Astrocyte (in vitro differentiated cells and primary cell): ENCODE data around the gene LSM14A. TPM values are rescaled to one million over a fixed set of nuclear protein-coding genes. Genes with fewer than 3 reads are reported as not detected.

Experiments
- DNase-seq: peaks from one replicate; pipeline ENCODE4 v3.0.0-alpha.2; 2010; ENCODE audit warnings: low read depth
- FAIRE-seq: peaks from 2 replicates; lab custom pipeline; 2011; peaks lifted over from hg19 to GRCh38; lab: Jason Lieb, UNC
- H2AFZ ChIP-seq: 2 replicates; pipeline ENCODE4 v1.6.0; 2012; ENCODE audit warnings: low read depth, low read length, inconsistent platforms
- H3K27ac ChIP-seq: 2 replicates; pipeline ENCODE4 v1.5.1; 2011; ENCODE audit warnings: low read depth, low read length, inconsistent platforms
- H3K27me3 ChIP-seq: 2 replicates; pipeline ENCODE4 v1.6.0; 2011; ENCODE audit warnings: low read length, inconsistent platforms; ENCODE audit not compliant: insufficient read depth
- H3K36me3 ChIP-seq: 2 replicates; pipeline ENCODE4 v1.5.1; 2011; ENCODE audit warnings: low read length, inconsistent platforms; ENCODE audit not compliant: insufficient read depth
- H3K4me1 ChIP-seq: 2 replicates; pipeline ENCODE4 v1.5.1; 2011; ENCODE audit warnings: low read length, inconsistent platforms; ENCODE audit not compliant: insufficient read depth
- H3K4me2 ChIP-seq: 2 replicates; pipeline ENCODE4 v1.6.0; 2012; ENCODE audit warnings: low read length, inconsistent platforms
- H3K4me3 ChIP-seq: 2 replicates; pipeline ENCODE4 v1.5.1; 2011; ENCODE audit warnings: low read depth, mild to moderate bottlenecking, low read length, inconsistent platforms; ENCODE audit not compliant: insufficient read depth
- H3K79me2 ChIP-seq: 2 replicates; pipeline ENCODE4 v1.6.0; 2012; ENCODE audit warnings: mild to moderate bottlenecking, low read length, inconsistent platforms; ENCODE audit not compliant: insufficient read depth
- H3K9ac ChIP-seq: 2 replicates; pipeline ENCODE4 v1.6.0; 2012; ENCODE audit warnings: mild to moderate bottlenecking, low read length, inconsistent platforms
- H3K9me3 ChIP-seq: 2 replicates; pipeline ENCODE4 v1.5.1; 2012; ENCODE audit warnings: low read depth, mild to moderate bottlenecking, low read length, inconsistent platforms; ENCODE audit not compliant: insufficient read depth
- H4K20me1 ChIP-seq: 2 replicates; pipeline ENCODE4 v1.6.0; 2012; ENCODE audit warnings: low read length, inconsistent platforms; ENCODE audit not compliant: insufficient read depth
- H3K27ac Mint-ChIP-seq: one replicate; pipeline ENCODE4 v1.8.0; 2021; ENCODE audit warnings: mild to moderate bottlenecking, mixed read lengths; ENCODE audit not compliant: unreplicated experiment
- H3K27me3 Mint-ChIP-seq: one replicate; pipeline ENCODE4 v1.8.0; 2021; ENCODE audit warnings: low read depth, mixed read lengths; ENCODE audit not compliant: unreplicated experiment
- H3K36me3 Mint-ChIP-seq: one replicate; pipeline ENCODE4 v1.8.0; 2021; ENCODE audit warnings: low read depth, mixed read lengths; ENCODE audit not compliant: unreplicated experiment
- H3K4me1 Mint-ChIP-seq: one replicate; pipeline ENCODE4 v1.8.0; 2021; ENCODE audit warnings: low read depth, mixed read lengths; ENCODE audit not compliant: unreplicated experiment
- H3K4me3 Mint-ChIP-seq: one replicate; pipeline ENCODE4 v1.8.0; 2021; ENCODE audit warnings: mild to moderate bottlenecking, moderate library complexity, mixed read lengths; ENCODE audit not compliant: unreplicated experiment
- H3K9me3 Mint-ChIP-seq: one replicate; pipeline ENCODE4 v1.8.0; 2021; ENCODE audit warnings: mild to moderate bottlenecking, mixed read lengths; ENCODE audit not compliant: unreplicated experiment
- EZH2 ChIP-seq: IDR thresholded peaks from 2 replicates; pipeline ENCODE4 v1.6.1; 2012; ENCODE audit warnings: mild to moderate bottlenecking, low read length, inconsistent platforms; ENCODE audit not compliant: insufficient read depth
- total RNA-seq: library from RNA; stranded (reverse); gene quantifications from 2 replicates; pipeline ENCODE4 v1.2.1, GENCODE V29; 2021
- TF ChIP-seq, protein P1 (sequence below): IDR thresholded peaks from 2 replicates; pipeline ENCODE4 v1.5.1; 2011; ENCODE audit warnings: low read depth, mild to moderate bottlenecking, inconsistent platforms, low read length, moderate library complexity; ENCODE audit not compliant: insufficient read depth

LSM14A gene
- total RNA-seq, 1 donor from 2014 or later: 88.4 TPM

DNA sequence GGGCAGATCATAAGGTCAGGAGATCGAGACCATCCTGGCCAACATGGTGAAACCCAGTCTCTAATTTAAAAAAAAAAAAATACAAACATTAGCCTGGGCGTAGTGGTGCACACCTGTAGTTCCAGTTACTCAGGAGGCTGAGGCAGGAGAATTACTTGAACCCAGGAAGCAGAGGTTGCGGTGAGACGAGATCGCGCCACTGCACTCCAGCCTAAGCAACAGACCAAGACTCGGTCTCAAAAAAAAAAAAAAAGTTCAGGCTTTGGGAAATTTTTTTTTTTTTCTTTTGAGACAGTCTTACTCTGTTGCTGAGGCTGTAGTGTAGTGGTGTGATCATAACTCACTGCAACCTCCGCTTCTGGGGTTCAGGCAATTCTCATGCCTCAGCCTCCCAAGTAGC lies 14.7 kb downstream of the LSM14A start:
- no peak overlapping the region for H3K4me3 ChIP-seq
- FAIRE-seq: no peak
- no peak overlapping the region for H2AFZ ChIP-seq
- peaks cover 100% of the 10 kb centered on the region for H3K79me2 ChIP-seq
- H3K36me3 Mint-ChIP-seq: peaks cover 4% of the 10 kb centered on the region
- H3K4me1 ChIP-seq: peaks cover 12% of the 10 kb centered on the region
- no peak overlapping the region for H3K4me3 Mint-ChIP-seq
- no peak overlapping the region for H3K27ac Mint-ChIP-seq
- H3K4me1 Mint-ChIP-seq: peaks cover 31% of the 10 kb centered on the region
- no peaks in the 10 kb centered on the region for H3K9me3 Mint-ChIP-seq
- peaks cover 2% of the 10 kb centered on the region for H3K36me3 ChIP-seq
- peaks cover 100% of the 10 kb centered on the region for H4K20me1 ChIP-seq
- no peaks in the 10 kb centered on the region for H3K27me3 Mint-ChIP-seq
- H3K27me3 ChIP-seq: no peaks in the 10 kb centered on the region
- no peak overlapping the region for H3K27ac ChIP-seq
- DNase-seq: no peak
- H3K4me2 ChIP-seq: no peak overlapping the region
- TF ChIP-seq EZH2: no peak
- TF ChIP-seq, protein P1, sequence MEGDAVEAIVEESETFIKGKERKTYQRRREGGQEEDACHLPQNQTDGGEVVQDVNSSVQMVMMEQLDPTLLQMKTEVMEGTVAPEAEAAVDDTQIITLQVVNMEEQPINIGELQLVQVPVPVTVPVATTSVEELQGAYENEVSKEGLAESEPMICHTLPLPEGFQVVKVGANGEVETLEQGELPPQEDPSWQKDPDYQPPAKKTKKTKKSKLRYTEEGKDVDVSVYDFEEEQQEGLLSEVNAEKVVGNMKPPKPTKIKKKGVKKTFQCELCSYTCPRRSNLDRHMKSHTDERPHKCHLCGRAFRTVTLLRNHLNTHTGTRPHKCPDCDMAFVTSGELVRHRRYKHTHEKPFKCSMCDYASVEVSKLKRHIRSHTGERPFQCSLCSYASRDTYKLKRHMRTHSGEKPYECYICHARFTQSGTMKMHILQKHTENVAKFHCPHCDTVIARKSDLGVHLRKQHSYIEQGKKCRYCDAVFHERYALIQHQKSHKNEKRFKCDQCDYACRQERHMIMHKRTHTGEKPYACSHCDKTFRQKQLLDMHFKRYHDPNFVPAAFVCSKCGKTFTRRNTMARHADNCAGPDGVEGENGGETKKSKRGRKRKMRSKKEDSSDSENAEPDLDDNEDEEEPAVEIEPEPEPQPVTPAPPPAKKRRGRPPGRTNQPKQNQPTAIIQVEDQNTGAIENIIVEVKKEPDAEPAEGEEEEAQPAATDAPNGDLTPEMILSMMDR: no peak
- H3K9me3 ChIP-seq: no peaks in the 10 kb centered on the region
- H3K9ac ChIP-seq: no peak overlapping the region

DNA sequence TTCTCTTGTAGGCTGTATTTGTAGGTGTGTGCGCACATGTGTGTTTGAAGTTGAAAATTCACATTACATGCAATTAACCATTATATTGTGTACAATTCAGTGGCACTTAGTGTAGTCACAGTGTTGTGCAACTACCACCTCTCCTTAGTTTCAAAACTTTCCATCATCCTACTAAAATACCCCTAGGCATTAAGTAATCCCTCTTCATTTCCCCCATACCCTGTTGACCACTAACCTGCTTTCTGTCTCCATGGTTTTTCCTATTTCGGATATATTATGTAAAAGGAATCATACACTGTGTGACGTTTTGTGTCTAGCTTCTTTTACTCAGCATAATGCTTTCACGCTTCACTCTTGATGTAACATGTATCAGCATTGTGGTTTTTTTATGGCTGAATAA lies 16.1 kb downstream of the LSM14A start:
- Histone ChIP-seq H4K20me1 (peaks cover 100% of the 10 kb centered on the region), H3K79me2 (peaks cover 100% of the 10 kb centered on the region), H3K4me2 (no peak overlapping the region), H3K4me1 (peaks cover 12% of the 10 kb centered on the region), H3K4me3 (no peak overlapping the region), H3K27me3 (no peaks in the 10 kb centered on the region), H2AFZ (no peak overlapping the region), H3K9me3 (no peaks in the 10 kb centered on the region), H3K27ac (no peak overlapping the region), H3K36me3 (peaks cover 2% of the 10 kb centered on the region), H3K9ac (no peak overlapping the region)
- Mint-ChIP-seq H3K27me3 (no peaks in the 10 kb centered on the region), H3K36me3 (peaks cover 2% of the 10 kb centered on the region), H3K4me1 (peaks cover 29% of the 10 kb centered on the region), H3K9me3 (no peaks in the 10 kb centered on the region), H3K4me3 (no peak overlapping the region), H3K27ac (no peak overlapping the region)
- no peak for FAIRE-seq
- no peak for DNase-seq
- no peak for TF ChIP-seq EZH2
- TF ChIP-seq, protein P1: no peak

DNA sequence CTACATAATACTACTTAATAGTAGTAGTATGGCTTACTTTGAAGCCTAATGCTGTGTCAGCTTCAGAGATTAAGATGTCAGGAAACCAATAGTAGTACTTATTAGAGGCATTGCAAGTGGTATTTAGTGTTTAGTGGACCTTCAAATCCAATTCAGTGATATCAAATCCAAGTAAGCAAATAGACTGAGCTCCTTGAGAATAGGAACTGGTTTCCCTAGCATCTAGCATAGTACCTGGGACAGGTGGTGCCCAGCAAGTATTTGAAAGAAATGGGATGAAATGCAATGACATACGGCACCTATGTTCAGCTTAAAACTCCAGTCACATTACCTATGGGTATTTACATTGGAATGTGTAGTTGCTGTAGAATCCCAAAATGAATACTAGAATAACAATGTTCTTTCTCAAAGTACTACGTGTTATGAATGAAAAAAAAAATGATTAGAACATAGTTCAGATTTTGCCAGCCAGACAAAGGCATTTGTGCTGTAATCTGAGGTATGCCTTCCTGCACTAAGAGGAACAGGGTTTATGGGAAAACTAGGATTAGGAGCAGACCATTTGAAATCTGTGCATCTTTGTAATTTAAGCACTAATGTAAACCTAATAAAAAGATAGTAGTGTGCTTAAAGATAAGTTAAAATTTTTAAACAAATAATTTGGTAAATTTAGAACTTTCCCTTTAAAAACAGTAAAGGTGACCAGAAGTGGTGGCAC lies 17.1 kb downstream of the LSM14A start:
- no peak overlapping the region for H2AFZ ChIP-seq
- FAIRE-seq: no peak
- Mint-ChIP-seq H3K9me3 (no peaks in the 10 kb centered on the region), H3K27me3 (no peaks in the 10 kb centered on the region), H3K4me3 (no peak overlapping the region), H3K27ac (no peak overlapping the region), H3K36me3 (peaks cover 3% of the 10 kb centered on the region), H3K4me1 (peaks cover 32% of the 10 kb centered on the region)
- TF ChIP-seq, protein P1: no peak
- no peak for TF ChIP-seq EZH2
- H4K20me1 ChIP-seq: peaks cover 99% of the 10 kb centered on the region
- no peak overlapping the region for H3K27ac ChIP-seq
- no peak overlapping the region for H3K4me2 ChIP-seq
- no peak overlapping the region for H3K9ac ChIP-seq
- DNase-seq: no peak
- no peaks in the 10 kb centered on the region for H3K27me3 ChIP-seq
- H3K79me2 ChIP-seq: peaks cover 100% of the 10 kb centered on the region
- H3K4me1 ChIP-seq: peaks cover 12% of the 10 kb centered on the region
- H3K9me3 ChIP-seq: no peaks in the 10 kb centered on the region
- H3K4me3 ChIP-seq: no peak overlapping the region
- peaks cover 3% of the 10 kb centered on the region for H3K36me3 ChIP-seq
